GM20000 (cell line): ENCODE results near the gene MECR.

ENCODE experiments used
- DNase-seq: peaks from one replicate; pipeline ENCODE4 v3.0.0; 2012; ENCODE audit warnings: low spot score
- TF ChIP-seq, protein P1 (sequence below): IDR thresholded peaks from 2 replicates; pipeline ENCODE4 v1.5.1; 2012; ENCODE audit warnings: mild to moderate bottlenecking, control low read depth; ENCODE audit errors: extremely low read depth, missing control alignments

Gene MECR

DNA sequence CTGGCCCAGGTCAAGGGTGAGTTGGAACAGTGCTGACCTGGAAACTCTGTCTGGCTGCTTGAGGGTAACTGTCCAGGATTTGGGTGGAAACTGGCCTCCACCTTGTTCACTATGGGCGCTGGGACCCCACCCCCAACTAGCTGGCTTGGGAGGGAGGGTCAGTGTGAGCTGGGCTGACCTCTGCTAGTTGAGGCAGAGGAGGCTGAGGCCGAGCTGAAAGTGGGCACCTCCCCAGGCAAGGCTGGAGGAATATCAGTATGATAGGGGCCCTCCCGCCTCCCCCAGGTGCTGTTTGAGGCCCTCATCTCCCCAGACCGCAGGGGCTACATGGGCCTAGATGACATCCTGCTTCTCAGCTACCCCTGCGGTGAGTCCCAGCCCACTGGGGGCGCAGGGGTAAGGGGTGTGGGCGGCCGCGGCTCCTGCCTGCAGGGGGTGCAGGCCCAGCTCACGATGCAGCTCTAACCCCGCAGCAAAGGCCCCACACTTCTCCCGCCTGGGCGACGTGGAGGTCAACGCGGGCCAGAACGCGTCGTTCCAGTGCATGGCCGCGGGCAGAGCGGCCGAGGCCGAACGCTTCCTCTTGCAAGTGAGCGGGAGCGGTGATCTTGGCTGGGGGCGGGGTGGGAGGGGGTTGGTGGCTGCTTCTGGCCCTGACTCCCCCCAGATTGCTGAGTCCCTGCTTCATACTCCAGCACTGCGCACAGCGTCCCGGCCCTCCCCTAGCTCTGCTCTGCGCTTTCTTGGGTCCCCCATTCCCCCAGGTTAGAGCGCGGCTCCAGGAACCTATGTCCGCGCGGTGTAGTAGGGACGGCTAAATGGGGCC lies 28.5 kb upstream of the MECR start:
- no peak for DNase-seq
- TF ChIP-seq, protein P1, sequence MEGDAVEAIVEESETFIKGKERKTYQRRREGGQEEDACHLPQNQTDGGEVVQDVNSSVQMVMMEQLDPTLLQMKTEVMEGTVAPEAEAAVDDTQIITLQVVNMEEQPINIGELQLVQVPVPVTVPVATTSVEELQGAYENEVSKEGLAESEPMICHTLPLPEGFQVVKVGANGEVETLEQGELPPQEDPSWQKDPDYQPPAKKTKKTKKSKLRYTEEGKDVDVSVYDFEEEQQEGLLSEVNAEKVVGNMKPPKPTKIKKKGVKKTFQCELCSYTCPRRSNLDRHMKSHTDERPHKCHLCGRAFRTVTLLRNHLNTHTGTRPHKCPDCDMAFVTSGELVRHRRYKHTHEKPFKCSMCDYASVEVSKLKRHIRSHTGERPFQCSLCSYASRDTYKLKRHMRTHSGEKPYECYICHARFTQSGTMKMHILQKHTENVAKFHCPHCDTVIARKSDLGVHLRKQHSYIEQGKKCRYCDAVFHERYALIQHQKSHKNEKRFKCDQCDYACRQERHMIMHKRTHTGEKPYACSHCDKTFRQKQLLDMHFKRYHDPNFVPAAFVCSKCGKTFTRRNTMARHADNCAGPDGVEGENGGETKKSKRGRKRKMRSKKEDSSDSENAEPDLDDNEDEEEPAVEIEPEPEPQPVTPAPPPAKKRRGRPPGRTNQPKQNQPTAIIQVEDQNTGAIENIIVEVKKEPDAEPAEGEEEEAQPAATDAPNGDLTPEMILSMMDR: no peak

DNA sequence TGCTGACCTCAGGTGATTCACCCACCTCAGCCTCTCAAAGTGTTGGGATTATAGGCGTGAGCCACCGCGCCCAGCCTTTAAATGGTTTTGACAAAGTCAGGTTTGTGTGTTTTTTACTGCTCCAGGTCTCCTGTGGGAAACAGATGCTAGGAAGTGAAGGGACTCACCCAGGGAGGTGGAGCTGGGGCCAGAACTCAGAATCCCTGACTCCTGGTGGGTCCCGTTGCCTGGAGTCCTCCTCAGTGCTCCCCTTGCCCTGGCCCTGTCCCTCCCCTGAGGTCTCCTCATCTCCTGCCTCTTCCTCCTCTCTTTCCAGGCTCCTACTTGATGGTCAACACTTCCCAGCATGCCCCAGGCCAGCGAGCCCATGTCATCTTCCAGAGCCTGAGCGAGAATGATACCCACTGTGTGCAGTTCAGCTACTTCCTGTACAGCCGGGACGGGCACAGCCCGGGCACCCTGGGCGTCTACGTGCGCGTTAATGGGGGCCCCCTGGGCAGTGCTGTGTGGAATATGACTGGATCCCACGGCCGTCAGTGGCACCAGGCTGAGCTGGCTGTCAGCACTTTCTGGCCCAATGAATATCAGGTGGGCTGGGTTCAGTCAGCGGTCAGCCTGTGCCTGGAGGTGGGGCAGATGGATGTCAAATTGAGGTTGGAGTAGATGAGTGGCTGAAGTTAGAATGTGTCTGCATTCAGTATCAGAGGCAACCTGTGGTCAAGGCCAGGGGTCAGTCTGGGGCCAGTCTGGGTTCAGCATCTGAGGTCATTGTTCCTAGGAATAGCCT lies 27.6 kb upstream of the MECR start:
- TF ChIP-seq, protein P1: no peak
- no peak for DNase-seq

DNA sequence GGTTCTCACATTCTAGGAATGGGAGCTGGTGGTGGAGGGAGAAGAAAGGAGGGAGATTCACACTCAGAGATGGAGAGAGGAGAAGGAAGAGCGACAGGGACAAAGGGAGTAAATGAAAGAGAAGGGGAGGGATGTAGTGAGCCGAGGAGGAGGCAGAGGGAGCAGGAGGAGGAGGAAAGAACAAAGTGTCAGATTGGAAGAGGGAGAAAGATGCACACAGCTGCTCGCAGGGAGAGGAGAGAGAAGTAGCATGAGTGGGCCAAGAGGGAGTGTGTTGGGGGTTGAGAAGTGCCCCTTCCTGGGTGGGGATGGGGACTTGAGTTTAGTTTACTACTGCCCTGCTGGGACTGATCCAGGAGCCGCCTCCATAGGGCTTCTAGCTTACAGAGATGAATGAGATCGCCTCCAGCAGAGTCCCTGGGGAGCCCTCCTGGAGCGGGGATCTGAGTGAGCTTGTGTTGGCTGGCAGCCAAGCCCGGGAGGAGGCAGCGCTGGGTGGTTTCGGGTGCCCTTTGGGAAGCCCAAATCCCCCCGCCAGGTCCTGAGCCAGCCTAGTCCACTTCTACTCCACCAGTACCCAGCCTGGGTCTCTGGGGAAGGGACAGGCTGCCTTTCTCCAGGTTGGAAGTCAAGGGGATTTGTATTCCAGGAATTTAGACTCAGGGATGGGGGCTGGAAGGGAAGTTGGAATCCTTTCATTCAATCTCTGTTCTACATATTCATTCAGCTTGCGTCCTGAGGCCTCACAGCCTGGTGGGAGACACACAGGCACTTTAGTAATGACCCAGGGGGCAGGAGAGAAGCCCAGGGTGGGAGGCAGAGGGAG lies 26.5 kb upstream of the MECR start:
- TF ChIP-seq, protein P1: no peak

DNA sequence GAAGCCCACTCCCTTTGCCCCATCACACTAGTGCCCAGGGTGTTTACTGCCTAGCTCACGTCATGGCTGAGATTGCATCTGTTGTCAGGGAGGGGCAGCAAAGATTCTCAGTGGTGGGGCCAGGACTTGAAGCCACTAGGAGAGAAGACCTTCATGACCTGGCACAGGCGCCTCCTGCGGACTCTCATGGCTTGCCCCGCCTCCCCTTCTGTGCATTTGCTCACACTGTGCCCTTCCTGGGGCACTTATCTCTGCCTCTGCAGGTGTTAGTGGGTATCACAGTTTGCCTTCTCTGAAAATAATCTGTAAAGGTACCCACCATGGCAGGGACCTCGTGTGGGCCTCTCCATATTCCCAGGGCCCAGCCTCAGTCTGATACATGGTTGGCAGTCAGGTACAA lies 25.7 kb upstream of the MECR start:
- DNase-seq: no peak
- TF ChIP-seq, protein P1: no peak

More for the DNA sequence above, 26.5 kb upstream of the MECR start:
- no peak for DNase-seq

DNA sequence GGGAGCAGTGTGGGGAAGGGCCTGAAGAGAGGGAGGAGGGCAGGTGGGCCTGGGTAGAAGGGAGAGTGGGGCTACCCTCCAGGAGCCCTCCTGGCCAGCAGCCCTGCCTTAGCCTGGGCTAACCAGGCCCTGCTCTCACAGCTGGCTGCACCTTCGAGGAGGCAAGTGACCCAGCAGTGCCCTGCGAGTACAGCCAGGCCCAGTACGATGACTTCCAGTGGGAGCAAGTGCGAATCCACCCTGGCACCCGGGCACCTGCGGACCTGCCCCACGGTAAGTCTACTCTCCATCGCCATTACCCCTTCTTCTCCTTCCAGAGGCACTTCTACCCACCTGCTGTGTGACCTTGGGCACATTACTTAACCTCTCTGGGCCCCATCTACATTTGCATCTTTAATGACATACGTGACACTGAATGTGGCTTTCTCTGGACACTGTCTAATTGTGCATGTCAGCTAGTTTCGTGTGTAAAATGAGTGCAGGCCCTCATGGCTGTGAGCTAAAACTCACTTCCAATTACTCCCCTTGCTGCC lies 24.5 kb upstream of the MECR start:
- TF ChIP-seq, protein P1: no peak
- DNase-seq: no peak

DNA sequence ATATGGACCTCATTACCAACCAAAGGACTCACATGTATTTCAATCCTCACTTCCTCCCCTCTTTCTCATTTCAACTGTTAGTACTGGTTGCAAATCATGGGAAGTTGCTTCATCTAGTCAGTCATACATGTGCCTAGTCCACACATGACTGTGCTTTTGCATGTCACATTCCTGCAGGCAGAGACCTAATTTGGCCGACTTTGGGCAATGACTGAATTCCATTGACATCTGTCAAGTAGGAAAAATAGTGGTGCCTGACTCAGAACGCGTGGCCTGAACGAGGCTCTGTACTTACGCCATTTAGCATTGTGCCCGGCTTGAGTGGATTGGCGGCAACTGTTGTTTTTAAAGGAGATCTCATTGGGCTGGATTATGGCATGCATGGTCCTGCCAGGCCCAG lies 23.6 kb upstream of the MECR start:
- DNase-seq: no peak
- TF ChIP-seq, protein P1: no peak
